GM12878 (cell line): Measurements from ENCODE around the gene UTF1. TPM values are rescaled to one million over a fixed set of nuclear protein-coding genes. Genes with fewer than 3 reads are reported as not detected.

ENCODE experiments used
- ATAC-seq: fragments of 200-7000 bp; cut with Tn5 transposase; 3 replicates; pipeline ENCODE4 v1.9.1; 2020; ENCODE audit warnings: mild to moderate bottlenecking, moderate library complexity
- BruUV-seq: library from RNA; stranded (reverse); fragments of 400-500 nt; replicated peaks from 2 replicates; lab custom pipeline; 2021; lab: Mats Ljungman, UMichigan
- CTCF ChIA-PET: fragments of 300-600 bp; sonication (Branson Sonifier 250); formaldehyde crosslinking; extraction: SDS; loops from one replicate; lab custom pipeline; 2021; ENCODE audit warnings: inconsistent platforms; lab: Yijun Ruan, JAX
- POLR2A ChIA-PET: fragments of 350-600 bp; formaldehyde crosslinking; extraction: SDS; loops from one replicate; lab custom pipeline; 2021; ENCODE audit warnings: inconsistent platforms; lab: Charles Lee
- RAD21 ChIA-PET: fragments of 300-600 bp; sonication (Branson Sonifier 250); formaldehyde crosslinking; loops from one replicate; lab custom pipeline; 2023; ENCODE audit warnings: antibody characterized with exemption; ENCODE audit not compliant: unreplicated experiment; lab: Charles Lee
- SMC1A ChIA-PET: fragments of 300-600 bp; sonication (Branson Sonifier 250); formaldehyde crosslinking; loops from one replicate; lab custom pipeline; 2023; ENCODE audit not compliant: unreplicated experiment, uncharacterized antibody; lab: Charles Lee
- DNase-seq: peaks from one replicate; pipeline ENCODE4 v3.0.0-alpha.2; 2011; ENCODE audit warnings: low read depth, low spot score
- FAIRE-seq: peaks from 3 replicates; lab custom pipeline; 2011; peaks lifted over from hg19 to GRCh38; lab: Jason Lieb, UNC
- H2AFZ ChIP-seq: 2 replicates; pipeline ENCODE4 v1.6.0; 2011; ENCODE audit warnings: low read depth, low read length, control low read depth; ENCODE audit not compliant: control insufficient read depth
- H3K27ac ChIP-seq: 2 replicates; pipeline ENCODE4 v1.5.1; 2011; ENCODE audit warnings: control low read depth; ENCODE audit not compliant: control insufficient read depth, insufficient read depth
- H3K27me3 ChIP-seq, 2 experiments: replicated peaks in 1 of 2; 2 replicates each; pipeline versions ENCODE4 v1.6.0 to v1.6.1; 2011; ENCODE audit warnings: low read length in 1 of 2; ENCODE audit not compliant: control insufficient read depth in 2 of 2, insufficient read depth in 2 of 2
- H3K36me3 ChIP-seq, 2 experiments: 2 replicates each; pipeline ENCODE4 v1.5.1; 2011; ENCODE audit warnings: low read length in 1 of 2; ENCODE audit not compliant: control insufficient read depth in 2 of 2, insufficient read depth in 2 of 2
- H3K4me1 ChIP-seq: 2 replicates; pipeline ENCODE4 v1.6.1; 2011; ENCODE audit warnings: mild to moderate bottlenecking, low read length, moderate library complexity, mixed read lengths; ENCODE audit not compliant: control insufficient read depth, insufficient read depth
- H3K4me2 ChIP-seq: 2 replicates; pipeline ENCODE4 v1.6.0; 2011; ENCODE audit warnings: control low read depth; ENCODE audit not compliant: control insufficient read depth, insufficient read depth
- H3K4me3 ChIP-seq: fragments of 200-600 bp; sonication (generic); 2 replicates; pipeline ENCODE4 v1.5.1; 2016
- H3K79me2 ChIP-seq: 2 replicates; pipeline ENCODE4 v1.6.0; 2011; ENCODE audit warnings: low read length; ENCODE audit not compliant: control insufficient read depth, insufficient read depth
- H3K9ac ChIP-seq: 2 replicates; pipeline ENCODE4 v1.8.0; 2011; ENCODE audit warnings: low read length, control low read depth, mixed read lengths; ENCODE audit not compliant: control insufficient read depth, insufficient read depth
- H3K9me3 ChIP-seq: replicated peaks from 3 replicates; pipeline ENCODE4 v1.5.1; 2011; ENCODE audit warnings: mild to moderate bottlenecking, low read length; ENCODE audit not compliant: control insufficient read depth, insufficient read depth
- H4K20me1 ChIP-seq: 2 replicates; pipeline ENCODE4 v1.6.0; 2011; ENCODE audit not compliant: control insufficient read depth, insufficient read depth
- CREM ChIP-seq: IDR thresholded peaks from 2 replicates; pipeline ENCODE4 v1.6.1; 2014; ENCODE audit warnings: antibody characterized with exemption, low read depth
- JUNB ChIP-seq: IDR thresholded peaks from 2 replicates; pipeline ENCODE4 v1.6.1; 2016; ENCODE audit warnings: antibody characterized with exemption, mild to moderate bottlenecking
- MEF2B ChIP-seq: fragments of 450-650 bp; IDR thresholded peaks from 2 replicates; pipeline ENCODE4 v1.6.1; 2018; ENCODE audit warnings: mild to moderate bottlenecking, moderate library complexity; ENCODE audit not compliant: partially characterized antibody, poor library complexity, severe bottlenecking
- NR2C2 ChIP-seq: IDR thresholded peaks from 2 replicates; pipeline ENCODE4 v1.6.1; 2011; ENCODE audit warnings: borderline replicate concordance, low read depth; ENCODE audit not compliant: control insufficient read depth, insufficient read length
- POLR2AphosphoS2 ChIP-seq: IDR thresholded peaks from 2 replicates; pipeline ENCODE4 v1.6.1; 2011; ENCODE audit warnings: low read depth, mild to moderate bottlenecking, low read length, improper control_type of control experiment, moderate library complexity
- SIN3A ChIP-seq: IDR thresholded peaks from 2 replicates; pipeline ENCODE4 v1.6.1; 2012; ENCODE audit warnings: low read depth, low read length, improper control_type of control experiment
- SMARCA5 ChIP-seq: fragments of 450-650 bp; IDR thresholded peaks from 2 replicates; pipeline ENCODE4 v1.6.1; 2017; ENCODE audit warnings: mild to moderate bottlenecking
- STAT3 ChIP-seq: IDR thresholded peaks from 2 replicates; pipeline ENCODE4 v1.6.1; 2011; ENCODE audit warnings: low read depth, low read length, improper control_type of control experiment
- ZNF274 ChIP-seq: IDR thresholded peaks from one replicate; pipeline ENCODE4 v1.8.0; 2011; ENCODE audit not compliant: insufficient read length, insufficient read depth
- WGBS: methylation state at CpG from one replicate; pipeline ENCODE4 v1.1.6; 2016; ENCODE audit warnings: low lambda C conversion rate; ENCODE audit not compliant: insufficient replicate concordance, insufficient coverage; ENCODE audit errors: missing lambda C conversion rate; 5-methylcytosine and 5-hydroxymethylcytosine counted together
- in situ Hi-C: fragments of 300-500 bp; cut with MboI; formaldehyde crosslinking; loops from 9 replicates; pipeline ENCODE4 v1.14.3; 2018; ENCODE audit warnings: mixed read lengths
- intact Hi-C: fragments of 100-400 bp; cut with micrococcal nuclease; formaldehyde crosslinking; loops from one replicate; pipeline ENCODE4 v1.14.2; 2022; ENCODE audit not compliant: unreplicated experiment
- polyA plus RNA-seq, 11 experiments: library from polyadenylated mRNA; depleted of rRNA in 4 of 11; unstranded in 6 of 11; stranded (reverse) in 5 of 11; fragments of >200 nt; fragmentation: Nextera tagmentation in 4 of 11; fragmentation: Illumina TruSeq in 1 of 11; extraction: Ambion mirVana in 4 of 11; extraction: Trizol in 1 of 11; gene quantifications; 1 replicate in 1 of 11; 2 replicates in 10 of 11; pipeline versions ENCODE4 v1.2.1 to v1.2.3, GENCODE V29; 2011 to 2016; ENCODE audit warnings: inconsistent platforms in 2 of 11, missing spikeins in 2 of 11, low read depth in 1 of 11
- total RNA-seq, 4 experiments: library from RNA; depleted of rRNA in 3 of 4; stranded (reverse); fragments of >200 nt in 3 of 4; fragmentation: Illumina TruSeq in 1 of 4; extraction: Trizol in 1 of 4; gene quantifications; 2 replicates each; pipeline versions ENCODE4 v1.2.1 to v1.2.3, GENCODE V29; 2013 to 2021
- TF ChIP-seq, protein P1 (sequence below): fragments of 450-650 bp; IDR thresholded peaks from 2 replicates; pipeline ENCODE4 v1.6.1; 2017; ENCODE audit warnings: mild to moderate bottlenecking, low read depth, inconsistent platforms; ENCODE audit not compliant: poor library complexity, severe bottlenecking

Gene UTF1
- total and polyA plus RNA-seq, 10 of the 15 experiments (the other 5 are each of a cell fraction or from before 2014, with no cell fraction given): not detected

DNA sequence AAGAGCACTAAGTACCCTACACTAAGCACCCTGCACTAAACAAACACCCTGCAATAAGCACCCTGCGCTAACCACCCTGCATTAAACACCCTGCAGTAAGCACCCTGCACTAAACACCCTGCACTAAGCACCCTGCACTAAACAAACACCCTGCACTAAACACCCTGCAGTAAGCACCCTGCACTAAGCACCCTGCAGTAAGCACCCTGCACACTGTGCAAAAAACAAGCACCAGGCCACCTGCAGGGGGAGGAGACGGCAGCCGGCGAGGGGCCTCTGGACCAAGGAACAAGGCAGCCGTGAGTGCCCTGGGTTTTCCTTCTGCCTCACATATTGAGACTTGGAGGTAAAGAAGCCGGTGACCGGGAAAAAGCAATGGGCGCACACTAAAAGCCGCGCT lies 39.8 kb upstream of the UTF1 start:
- H3K27me3 ChIP-seq: no peaks in the 10 kb centered on the region
- H3K4me1 ChIP-seq: no peaks in the 10 kb centered on the region
- H3K27ac ChIP-seq: no peak overlapping the region
- RAD21 ChIA-PET: no interaction called here
- no TSS peak for BruUV-seq
- no peaks in the 10 kb centered on the region for H4K20me1 ChIP-seq
- no peaks in the 10 kb centered on the region for H3K36me3 ChIP-seq
- CTCF ChIA-PET: no interaction called here
- WGBS: 88% methylated on average over 10 of the region's 10 CpGs
- TF ChIP-seq STAT3 (no peak), CREM (no peak), SIN3A (no peak), SMARCA5 (no peak), POLR2AphosphoS2 (no peak), ZNF274 (no peak), MEF2B (no peak), NR2C2 (no peak), JUNB (no peak)
- TF ChIP-seq, protein P1, sequence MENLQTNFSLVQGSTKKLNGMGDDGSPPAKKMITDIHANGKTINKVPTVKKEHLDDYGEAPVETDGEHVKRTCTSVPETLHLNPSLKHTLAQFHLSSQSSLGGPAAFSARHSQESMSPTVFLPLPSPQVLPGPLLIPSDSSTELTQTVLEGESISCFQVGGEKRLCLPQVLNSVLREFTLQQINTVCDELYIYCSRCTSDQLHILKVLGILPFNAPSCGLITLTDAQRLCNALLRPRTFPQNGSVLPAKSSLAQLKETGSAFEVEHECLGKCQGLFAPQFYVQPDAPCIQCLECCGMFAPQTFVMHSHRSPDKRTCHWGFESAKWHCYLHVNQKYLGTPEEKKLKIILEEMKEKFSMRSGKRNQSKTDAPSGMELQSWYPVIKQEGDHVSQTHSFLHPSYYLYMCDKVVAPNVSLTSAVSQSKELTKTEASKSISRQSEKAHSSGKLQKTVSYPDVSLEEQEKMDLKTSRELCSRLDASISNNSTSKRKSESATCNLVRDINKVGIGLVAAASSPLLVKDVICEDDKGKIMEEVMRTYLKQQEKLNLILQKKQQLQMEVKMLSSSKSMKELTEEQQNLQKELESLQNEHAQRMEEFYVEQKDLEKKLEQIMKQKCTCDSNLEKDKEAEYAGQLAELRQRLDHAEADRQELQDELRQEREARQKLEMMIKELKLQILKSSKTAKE: no peak
- no peak overlapping the region for H3K9ac ChIP-seq
- POLR2A ChIA-PET: no interaction called here
- H3K4me2 ChIP-seq: no peak overlapping the region
- intact Hi-C loops: no loop called here
- in situ Hi-C loops: no loop called here
- H3K9me3 ChIP-seq: no peaks in the 10 kb centered on the region
- SMC1A ChIA-PET: no interaction called here
- no peaks in the 10 kb centered on the region for H3K79me2 ChIP-seq
- FAIRE-seq: no peak
- ATAC-seq: no peak
- no peak overlapping the region for H2AFZ ChIP-seq
- DNase-seq: no peak
- no peak overlapping the region for H3K4me3 ChIP-seq
